Smooth muscle cell (in vitro differentiated cells): ENCODE data around the gene CCR7. TPM values are rescaled to one million over a fixed set of nuclear protein-coding genes. Genes with fewer than 3 reads are reported as not detected.

ENCODE experiments used
- DNase-seq: peaks from one replicate; lab custom pipeline; 2025; ENCODE audit not compliant: unreplicated experiment; lab: John Stamatoyannopoulos, UW
- H2AFZ ChIP-seq: fragments of 200-600 bp; sonication (generic); 2 replicates; pipeline ENCODE4 v1.6.0; 2016; ENCODE audit warnings: antibody characterized with exemption, low read depth, mild to moderate bottlenecking
- H3F3A ChIP-seq: fragments of 200-600 bp; sonication (generic); 2 replicates; pipeline ENCODE4 v1.6.0; 2017; ENCODE audit warnings: antibody characterized with exemption, low read depth
- H3K27ac ChIP-seq: fragments of 200-600 bp; sonication (generic); 2 replicates; pipeline ENCODE4 v1.5.1; 2016; ENCODE audit warnings: low read depth, mild to moderate bottlenecking
- H3K27me3 ChIP-seq: fragments of 200-600 bp; sonication (generic); 2 replicates; pipeline ENCODE4 v1.6.1; 2016; ENCODE audit warnings: low read depth, mild to moderate bottlenecking
- H3K36me3 ChIP-seq: fragments of 200-600 bp; sonication (generic); 2 replicates; pipeline ENCODE4 v1.5.1; 2016; ENCODE audit warnings: low read depth
- H3K4me1 ChIP-seq: fragments of 200-600 bp; sonication (generic); 2 replicates; pipeline ENCODE4 v1.5.1; 2016; ENCODE audit warnings: low read depth
- H3K4me2 ChIP-seq: fragments of 200-600 bp; sonication (generic); 2 replicates; pipeline ENCODE4 v1.6.0; 2016; ENCODE audit warnings: mild to moderate bottlenecking
- H3K4me3 ChIP-seq: fragments of 200-600 bp; sonication (generic); 2 replicates; pipeline ENCODE4 v1.5.1; 2016; ENCODE audit warnings: mild to moderate bottlenecking
- H3K79me2 ChIP-seq: fragments of 200-600 bp; sonication (generic); 2 replicates; pipeline ENCODE4 v1.6.0; 2016; ENCODE audit warnings: low read depth, mild to moderate bottlenecking
- H3K9ac ChIP-seq: fragments of 200-600 bp; sonication (generic); 2 replicates; pipeline ENCODE4 v1.6.0; 2016; ENCODE audit warnings: low read depth
- H3K9me3 ChIP-seq: fragments of 200-600 bp; sonication (generic); replicated peaks from 2 replicates; pipeline ENCODE4 v1.5.1; 2016; ENCODE audit warnings: low read depth
- H4K20me1 ChIP-seq: fragments of 200-600 bp; sonication (generic); 2 replicates; pipeline ENCODE4 v1.6.0; 2016; ENCODE audit warnings: low read depth
- CTCF ChIP-seq: fragments of 200-600 bp; sonication (generic); IDR thresholded peaks from 2 replicates; pipeline ENCODE4 v1.5.1; 2017; ENCODE audit warnings: borderline replicate concordance, mild to moderate bottlenecking, antibody characterized with exemption; ENCODE audit not compliant: insufficient read depth, poor library complexity, severe bottlenecking
- WGBS: methylation state at CpG from one replicate; pipeline ENCODE4 v1.1.7; 2016; ENCODE audit warnings: low lambda C conversion rate; 5-methylcytosine and 5-hydroxymethylcytosine counted together
- polyA plus RNA-seq: library from polyadenylated mRNA; unstranded; fragments of >200 nt; fragmentation: Nextera tagmentation; extraction: Ambion mirVana; gene quantifications from 2 replicates; pipeline ENCODE4 v1.2.1, GENCODE V29; 2016
- total RNA-seq: library from RNA; depleted of rRNA; stranded (reverse); fragments of >200 nt; gene quantifications from 2 replicates; pipeline ENCODE4 v1.2.3, GENCODE V29; 2014

CCR7 gene
- total RNA-seq (not detected in 2 replicates), polyA plus RNA-seq (not detected in 2 replicates)

- Histone ChIP-seq H3K9ac (no peak within 1 kb of the TSS), H3K4me1 (no peaks in the 10 kb centered on the region), H3K27ac (no peak within 1 kb of the TSS), H4K20me1 (no peaks in the 10 kb centered on the region), H3K4me3 (no peak within 1 kb of the TSS), H2AFZ (no peak within 1 kb of the TSS), H3F3A (no peaks in the 10 kb centered on the region), H3K9me3 (no peaks in the 10 kb centered on the region), H3K79me2 (no peaks in the 10 kb centered on the region), H3K4me2 (no peak within 1 kb of the TSS), H3K27me3 (no peaks in the 10 kb centered on the region), H3K36me3 (no peaks in the 10 kb centered on the region)
- TF ChIP-seq CTCF, result no peak
- DNase-seq, result no peak
- whole genome bisulfite sequencing, result 68% methylated on average over 10 of the region's 12 CpGs
Measured at GRCh38 chr17:40564883-40565768, at the start of gene CCR7. TSS of gene CCR7 (minus strand) at chr17:40565472. CDS start at chr17:40565409, 63 bp downstream.

- no peaks in the 10 kb centered on the region for H3K4me1 ChIP-seq
- no peak for DNase-seq
- 88% methylated on average over 13 of the region's 13 CpGs for WGBS
- H3K9ac ChIP-seq, result no peak overlapping the region
- H3K4me3 ChIP-seq, result no peak overlapping the region
- H3K79me2 ChIP-seq, result no peaks in the 10 kb centered on the region
- no peak overlapping the region for H2AFZ ChIP-seq
- H3F3A ChIP-seq, result no peaks in the 10 kb centered on the region
- no peaks in the 10 kb centered on the region for H3K9me3 ChIP-seq
- H3K36me3 ChIP-seq, result no peaks in the 10 kb centered on the region
- no peak overlapping the region for H3K27ac ChIP-seq
- peaks cover 3% of the 10 kb centered on the region for H3K27me3 ChIP-seq
- H3K4me2 ChIP-seq, result no peak overlapping the region
- no peaks in the 10 kb centered on the region for H4K20me1 ChIP-seq
- TF ChIP-seq CTCF, result no peak
Measured at GRCh38 chr17:40614431-40615067, 49.3 kb upstream of the CCR7 start.

GRCh38 chr17:40613467-40614154, 48.3 kb upstream of the CCR7 start:
- H3K36me3 ChIP-seq, result no peaks in the 10 kb centered on the region
- no peak overlapping the region for H3K4me3 ChIP-seq
- peaks cover 3% of the 10 kb centered on the region for H3K27me3 ChIP-seq
- H3K27ac ChIP-seq, result no peak overlapping the region
- TF ChIP-seq CTCF, result no peak
- H3K79me2 ChIP-seq, result no peaks in the 10 kb centered on the region
- no peaks in the 10 kb centered on the region for H3K4me1 ChIP-seq
- H4K20me1 ChIP-seq, result no peaks in the 10 kb centered on the region
- H3K9ac ChIP-seq, result no peak overlapping the region
- DNase-seq, result no peak
- 90% methylated on average over 5 of the region's 5 CpGs for WGBS
- no peak overlapping the region for H3K4me2 ChIP-seq
- H3K9me3 ChIP-seq, result no peaks in the 10 kb centered on the region
- H2AFZ ChIP-seq, result no peak overlapping the region
- no peaks in the 10 kb centered on the region for H3F3A ChIP-seq
